Measurements from ENCODE around the gene PSMD12.
"Not testable (repeated sequence)": the region's sequence is repeated elsewhere in the genome, so short reads cannot be mapped to it uniquely, and the experiment has no call there.

The PSMD12 gene

GRCh38 chr17:67366193-67367157 is at the start of gene PSMD12:
TSS of gene PSMD12 (minus strand) at chr17:67366577. CDS start at chr17:67366519, 58 bp downstream.
- FAIRE-seq, result no peak

GRCh38 chr17:67415291-67415690 is 48.9 kb upstream of the PSMD12 start:
- FAIRE-seq, result no peak

GRCh38 chr17:67414559-67414958 is 48.2 kb upstream of the PSMD12 start:
- FAIRE-seq, result no peak

- no peak for FAIRE-seq
These were observed 47.8 kb upstream of the PSMD12 start for GRCh38 chr17:67414130-67414529.

- no peak for FAIRE-seq
These were observed 47.0 kb upstream of the PSMD12 start for GRCh38 chr17:67413388-67413787.

- FAIRE-seq, result no peak
These were observed 46.6 kb upstream of the PSMD12 start for GRCh38 chr17:67412941-67413340.

- no peak for FAIRE-seq
These were observed 45.7 kb upstream of the PSMD12 start for GRCh38 chr17:67412032-67412431.

GRCh38 chr17:67411397-67411796 is 45.0 kb upstream of the PSMD12 start:
- FAIRE-seq, result no peak

- not testable (repeated sequence) for FAIRE-seq
These were observed 42.1 kb upstream of the PSMD12 start for GRCh38 chr17:67408455-67408830.

- FAIRE-seq, result no peak
These were observed 37.1 kb upstream of the PSMD12 start for GRCh38 chr17:67403483-67403882.

GRCh38 chr17:67403065-67403464 is 36.7 kb upstream of the PSMD12 start:
- no peak for FAIRE-seq

- FAIRE-seq, result no peak
These were observed 35.5 kb upstream of the PSMD12 start for GRCh38 chr17:67401598-67402504.

- no peak for FAIRE-seq
These were observed 34.7 kb upstream of the PSMD12 start for GRCh38 chr17:67401106-67401505.

- FAIRE-seq, result no peak
These were observed 33.8 kb upstream of the PSMD12 start for GRCh38 chr17:67400193-67400592.

- no peak for FAIRE-seq
These were observed 33.3 kb upstream of the PSMD12 start for GRCh38 chr17:67399676-67400075.

- FAIRE-seq, result no peak
These were observed 27.5 kb upstream of the PSMD12 start for GRCh38 chr17:67393809-67394397.

GRCh38 chr17:67392111-67392510 is 25.7 kb upstream of the PSMD12 start:
- no peak for FAIRE-seq

- FAIRE-seq, result peak; percentile 82
These were observed 24.4 kb upstream of the PSMD12 start for GRCh38 chr17:67390646-67391361.

- no peak for FAIRE-seq
These were observed 23.7 kb upstream of the PSMD12 start for GRCh38 chr17:67390006-67390645.

- FAIRE-seq, result no peak
These were observed 22.6 kb upstream of the PSMD12 start for GRCh38 chr17:67388986-67389385.

- FAIRE-seq, result not testable (repeated sequence)
These were observed 22.2 kb upstream of the PSMD12 start for GRCh38 chr17:67388536-67388935.
